ENCODE data around the gene GNA12. TPM values are rescaled to one million over a fixed set of nuclear protein-coding genes. Genes with fewer than 3 reads are reported as not detected.

The GNA12 gene
- total RNA-seq, 4 donors from 2014 or later = 23.3 to 30.5 (median 28.7) TPM

GRCh38 chr7:2689951-2690705 lies 154.0 kb downstream of the GNA12 start:
- TF ChIP-seq CTCF (IDR thresholded peaks at IDR 0.05; ENCODE audit: low read depth) = no peak

- TF ChIP-seq CTCF (IDR thresholded peaks at IDR 0.05; ENCODE audit: low read depth) = no peak
Measured at GRCh38 chr7:2689343-2689847, 154.7 kb downstream of the GNA12 start.

- TF ChIP-seq CTCF (IDR thresholded peaks at IDR 0.05; ENCODE audit: low read depth) = no peak
Measured at GRCh38 chr7:2688409-2689342, 155.4 kb downstream of the GNA12 start.

- TF ChIP-seq CTCF (IDR thresholded peaks at IDR 0.05; ENCODE audit: low read depth) = no peak
Measured at GRCh38 chr7:2687881-2688318, 156.2 kb downstream of the GNA12 start, which contains the start of gene AMZ1. AMZ1 (plus strand) TSS chr7:2688202; CDS start chr7:2700452, 12,250 bp downstream.

GRCh38 chr7:2687338-2687869 lies 156.7 kb downstream of the GNA12 start:
- TF ChIP-seq CTCF (IDR thresholded peaks at IDR 0.05; ENCODE audit: low read depth) = no peak

GRCh38 chr7:2686101-2686500 lies 158.0 kb downstream of the GNA12 start:
- no peak for TF ChIP-seq CTCF (IDR thresholded peaks at IDR 0.05; ENCODE audit: low read depth)
